Activated CD8-positive, alpha-beta memory T cell treated with anti-CD3 and anti-CD28 coated beads, Interleukin-2, amount 50 U/mL, for 24 hours (primary cell): ENCODE data around the gene POLR2J.
"Not testable (repeated sequence)": the region's sequence is repeated elsewhere in the genome, so short reads cannot be mapped to it uniquely, and the experiment has no call there.

Experiments used
- DNase-seq: peaks from one replicate; pipeline ENCODE4 v3.0.0-alpha.2; 2020; ENCODE audit errors: extremely low read depth

POLR2J gene

DNA sequence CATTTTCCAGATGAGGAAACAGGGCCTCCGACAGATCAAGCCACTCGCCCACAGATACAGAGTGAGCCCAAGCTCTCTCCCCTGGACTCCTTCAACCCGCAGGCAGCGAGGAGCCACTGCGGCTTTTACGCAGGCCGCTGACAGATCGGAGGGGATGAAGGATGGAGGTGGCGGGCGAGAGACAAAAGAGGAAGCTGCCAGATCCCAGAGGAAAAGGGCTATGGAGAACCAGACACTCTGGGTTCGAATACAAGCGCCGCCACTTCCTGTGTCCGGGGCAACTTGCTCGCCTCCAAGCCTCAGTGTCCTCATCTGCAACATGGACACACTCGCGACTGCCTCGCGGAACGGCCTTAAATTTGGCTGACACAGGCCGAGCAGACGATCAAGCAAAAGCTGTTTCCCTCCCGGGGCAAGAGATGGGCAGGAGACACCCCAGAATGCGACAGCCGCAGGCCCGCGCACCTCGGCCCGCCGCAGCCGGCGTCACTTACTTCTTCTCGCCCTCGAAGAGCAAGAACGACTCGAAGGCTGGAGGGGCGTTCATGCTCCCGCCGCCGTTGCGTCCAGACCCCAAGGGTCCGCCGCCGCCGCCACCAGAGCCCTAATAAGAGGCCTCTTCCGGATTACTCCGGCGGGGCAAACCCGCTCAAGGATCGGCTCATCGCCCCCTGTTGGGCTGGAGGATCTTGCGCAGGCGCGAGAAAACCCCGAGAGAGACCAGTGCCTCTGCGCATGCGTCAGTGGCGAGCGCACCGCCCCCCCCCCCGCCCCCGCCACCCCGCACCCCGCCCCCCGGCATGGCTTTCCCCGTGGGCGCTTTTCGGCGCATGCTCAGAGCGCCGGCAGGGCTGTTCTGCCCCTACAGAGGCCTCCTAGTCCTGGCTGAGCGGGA lies at the start of gene POLR2J:
TSS of gene POLR2J (minus strand) at position 609 of the 895 bp plus-strand sequence. CDS start at position 547, 62 bp downstream.
- peak; percentile 67 for DNase-seq

DNA sequence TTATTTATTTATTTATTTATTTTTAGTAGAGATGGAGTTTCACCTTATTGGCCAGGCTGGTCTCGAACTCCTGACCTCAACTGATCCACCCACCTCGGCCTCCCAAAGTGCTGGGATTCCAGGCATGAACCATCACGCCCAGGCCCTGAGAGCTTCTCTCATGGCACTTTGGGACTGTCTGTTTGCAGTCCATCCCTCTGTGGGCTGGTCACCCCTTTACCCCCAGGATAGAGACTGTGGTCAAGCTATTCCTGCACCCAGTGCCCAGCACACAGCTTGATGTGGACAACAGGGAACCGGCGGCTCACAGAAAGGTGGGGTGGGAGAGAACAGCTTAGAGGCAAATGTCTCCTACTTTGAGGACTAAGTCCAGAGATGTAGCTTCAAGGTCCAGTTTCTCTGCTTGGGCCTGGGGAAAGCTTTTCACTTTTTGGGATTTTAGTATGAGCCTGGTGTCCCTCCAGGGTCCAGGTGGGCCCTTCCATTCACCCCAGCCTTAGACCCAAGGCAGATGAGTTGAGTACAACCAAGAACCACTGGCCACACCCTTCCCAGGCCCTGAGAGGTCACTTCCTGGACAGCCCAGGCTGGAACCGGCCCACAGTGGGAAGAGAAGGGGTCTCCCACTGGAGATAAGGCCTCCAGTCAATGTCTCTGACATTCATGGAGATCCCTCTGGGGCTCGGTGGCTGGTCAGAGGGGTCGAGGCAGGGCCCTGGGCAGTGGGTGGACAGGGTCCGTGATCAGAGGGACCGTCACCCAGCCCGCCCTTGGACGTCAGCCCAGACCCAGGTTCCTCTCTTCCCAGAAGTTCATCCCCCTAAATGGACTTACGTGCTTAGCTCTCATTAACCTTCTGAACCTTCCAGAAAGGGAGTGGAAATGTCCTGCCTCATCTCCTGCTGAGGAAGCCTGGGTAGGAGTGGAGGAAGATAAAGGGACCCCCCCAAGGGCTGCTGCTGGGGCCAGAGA lies 49.4 kb upstream of the POLR2J start:
- not testable (repeated sequence) for DNase-seq

DNA sequence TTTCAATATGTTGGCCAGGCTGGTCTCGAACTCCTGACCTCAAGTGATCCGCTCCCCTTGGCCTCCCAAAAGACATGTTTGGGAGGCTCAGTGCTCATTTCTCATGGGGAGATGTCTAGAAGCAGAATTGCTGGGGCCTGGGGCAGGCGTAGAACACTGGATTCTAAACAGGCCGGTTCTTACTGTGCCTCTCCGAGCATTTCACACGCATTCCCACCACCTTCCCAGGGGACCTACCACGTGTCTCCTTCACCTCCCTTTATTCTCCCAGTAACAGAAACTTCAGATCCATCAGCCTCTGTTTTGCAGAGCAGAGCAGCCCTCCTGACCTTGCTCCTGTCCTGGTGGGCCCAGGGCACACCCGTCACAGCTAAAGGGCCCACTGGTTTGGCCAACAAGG lies 48.5 kb upstream of the POLR2J start:
- DNase-seq, result not testable (repeated sequence)

DNA sequence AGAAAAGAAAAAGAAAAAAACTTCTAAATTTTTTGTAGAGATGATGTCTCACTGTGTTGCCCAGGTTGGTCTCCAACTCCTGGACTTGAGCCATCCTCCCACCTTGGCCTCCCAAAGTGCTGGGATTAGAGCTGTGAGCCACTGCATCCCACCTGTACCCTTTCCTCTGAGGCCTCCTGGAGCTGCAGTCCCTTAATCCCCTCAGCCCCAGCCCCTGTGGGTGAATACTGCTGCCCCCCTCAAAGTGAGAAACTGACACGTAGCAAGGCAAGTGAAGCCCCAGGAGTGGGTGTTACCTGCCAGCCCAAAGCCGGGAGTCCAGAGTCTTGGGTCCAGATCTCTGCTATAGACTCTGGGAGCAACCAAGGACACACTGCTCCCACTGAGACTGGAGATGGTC lies 46.1 kb upstream of the POLR2J start:
- DNase-seq, result not testable (repeated sequence)

DNA sequence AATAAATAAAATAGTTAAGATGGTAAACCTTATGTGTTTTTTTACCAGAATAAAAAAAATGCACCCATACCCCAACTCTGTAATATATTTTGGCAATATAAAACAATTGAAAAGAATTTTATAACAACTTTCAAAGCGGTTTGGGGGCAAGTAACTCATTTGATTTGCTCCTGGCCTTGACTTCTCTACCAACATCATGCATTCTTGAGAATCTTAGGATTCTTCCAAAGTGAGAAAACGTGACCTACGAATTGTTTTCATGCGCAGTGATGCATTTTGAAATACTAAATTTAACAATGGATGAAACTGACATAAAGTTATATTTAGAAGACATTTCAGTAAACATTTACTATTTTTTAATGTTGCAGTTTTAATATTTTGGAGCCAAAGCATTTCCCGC lies 42.1 kb upstream of the POLR2J start:
- not testable (repeated sequence) for DNase-seq

DNA sequence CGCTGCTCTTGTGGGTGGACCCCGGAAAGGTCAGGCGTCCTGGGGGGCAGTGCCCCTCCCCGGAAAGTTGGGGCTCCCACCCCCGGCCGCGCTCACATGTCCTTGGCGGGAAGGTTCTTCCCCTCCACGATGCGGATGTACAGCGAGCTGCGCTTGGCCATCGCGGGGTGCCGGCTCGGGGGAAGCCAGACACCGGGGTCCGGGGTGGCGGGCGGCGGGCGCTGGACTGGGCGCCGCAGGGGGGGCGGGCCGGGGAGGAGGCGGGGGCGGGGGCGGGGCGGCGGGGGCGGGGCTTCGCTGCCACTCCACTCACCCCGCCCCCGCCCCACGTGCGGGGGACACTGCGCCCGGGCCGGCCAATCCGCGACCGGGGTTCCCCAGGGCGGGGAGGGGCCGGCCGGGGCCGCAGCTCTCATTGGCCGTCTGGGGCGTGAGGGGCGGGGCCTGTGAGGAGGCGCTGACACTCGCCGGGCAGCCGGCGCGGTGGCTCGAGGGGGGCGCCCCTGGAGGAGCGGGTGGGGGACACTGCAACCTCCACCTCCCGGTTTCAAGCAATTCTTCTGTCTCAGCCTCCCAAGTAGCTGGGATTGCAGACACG lies 38.9 kb upstream of the POLR2J start, which contains the start of gene RASA4B:
TSS of gene RASA4B (minus strand) at position 228 of the 598 bp plus-strand sequence. CDS start at position 161, 67 bp downstream.
- DNase-seq, result not testable (repeated sequence)

DNA sequence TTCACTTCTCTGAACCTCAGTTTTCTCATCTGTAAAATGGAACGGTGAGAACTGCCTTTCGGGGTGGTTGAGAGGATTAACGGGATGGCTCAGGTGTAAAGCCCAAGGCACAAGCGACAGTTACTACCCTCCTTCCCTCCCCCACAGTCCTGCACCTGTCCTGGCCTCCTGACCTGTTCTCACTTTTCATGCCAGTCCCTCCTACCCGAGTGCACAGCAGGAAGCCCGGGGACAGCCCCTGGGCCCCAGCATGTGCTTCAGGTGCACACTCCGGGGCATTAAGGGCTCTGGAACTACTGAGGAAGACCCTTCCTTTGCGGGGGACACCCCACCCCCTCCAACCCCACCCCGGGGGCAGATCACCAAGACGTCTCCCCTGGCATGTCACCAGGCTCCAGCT lies 38.2 kb upstream of the POLR2J start:
- DNase-seq, result not testable (repeated sequence)

DNA sequence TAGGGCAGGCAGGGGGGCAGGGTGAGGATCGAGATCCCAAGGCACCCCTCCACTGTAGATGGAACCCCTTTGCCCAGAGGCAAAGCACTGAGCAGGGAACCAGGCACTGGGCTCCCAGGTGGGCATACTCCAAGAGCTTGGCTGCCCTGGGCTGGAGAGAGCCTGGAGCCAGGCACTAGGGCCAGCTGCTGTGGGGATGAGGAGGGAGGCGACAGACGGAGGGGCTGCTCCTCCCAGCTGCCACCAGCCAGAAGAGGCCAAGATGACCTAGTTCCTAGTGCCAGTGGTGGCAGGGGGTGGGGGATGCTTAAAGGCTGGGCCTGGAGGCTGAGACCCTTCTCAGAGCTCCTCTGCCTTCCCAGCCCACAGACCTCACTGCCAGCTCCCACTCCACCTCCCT lies 37.2 kb upstream of the POLR2J start:
- DNase-seq, result not testable (repeated sequence)

DNA sequence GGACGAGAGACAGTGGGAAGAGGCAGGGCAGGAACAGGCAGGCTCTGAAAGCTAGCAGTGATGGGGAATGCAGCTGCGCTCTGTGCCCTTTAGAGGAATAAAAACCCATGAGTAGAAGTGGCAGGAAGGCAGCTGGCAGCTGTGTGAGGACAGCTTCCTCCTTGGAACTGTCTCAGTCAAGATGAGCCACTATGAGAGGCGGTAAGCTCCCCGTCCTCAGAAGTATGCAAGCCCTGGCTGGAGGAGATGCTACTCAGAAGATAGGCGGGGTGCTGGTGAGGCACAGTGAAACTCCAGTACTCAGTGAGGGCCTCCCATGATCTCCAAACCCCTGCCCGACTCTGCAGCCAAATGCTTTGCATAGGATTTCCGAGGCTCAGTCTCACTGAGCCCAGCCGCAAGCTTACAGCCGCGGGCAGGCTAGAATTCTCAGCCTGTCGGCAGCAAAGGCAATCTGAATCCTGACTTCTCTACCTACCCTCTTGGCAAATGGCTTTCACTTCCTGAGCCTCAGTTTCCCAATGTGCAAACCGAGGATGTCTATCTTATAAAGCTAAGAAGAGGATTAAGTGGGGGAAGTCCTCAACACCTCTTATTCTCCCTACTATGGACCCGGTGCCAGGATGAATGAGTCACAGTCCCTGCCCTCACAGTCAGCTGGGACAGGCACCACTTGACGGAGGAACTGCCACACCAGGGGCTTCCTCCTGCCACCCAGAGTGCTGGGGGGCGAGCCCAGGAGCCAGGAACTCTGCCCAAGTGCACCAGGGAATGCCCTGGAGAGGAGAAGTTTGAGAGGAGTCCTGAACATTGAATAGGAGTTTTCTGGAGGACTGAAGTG lies 36.4 kb upstream of the POLR2J start:
- not testable (repeated sequence) for DNase-seq

DNA sequence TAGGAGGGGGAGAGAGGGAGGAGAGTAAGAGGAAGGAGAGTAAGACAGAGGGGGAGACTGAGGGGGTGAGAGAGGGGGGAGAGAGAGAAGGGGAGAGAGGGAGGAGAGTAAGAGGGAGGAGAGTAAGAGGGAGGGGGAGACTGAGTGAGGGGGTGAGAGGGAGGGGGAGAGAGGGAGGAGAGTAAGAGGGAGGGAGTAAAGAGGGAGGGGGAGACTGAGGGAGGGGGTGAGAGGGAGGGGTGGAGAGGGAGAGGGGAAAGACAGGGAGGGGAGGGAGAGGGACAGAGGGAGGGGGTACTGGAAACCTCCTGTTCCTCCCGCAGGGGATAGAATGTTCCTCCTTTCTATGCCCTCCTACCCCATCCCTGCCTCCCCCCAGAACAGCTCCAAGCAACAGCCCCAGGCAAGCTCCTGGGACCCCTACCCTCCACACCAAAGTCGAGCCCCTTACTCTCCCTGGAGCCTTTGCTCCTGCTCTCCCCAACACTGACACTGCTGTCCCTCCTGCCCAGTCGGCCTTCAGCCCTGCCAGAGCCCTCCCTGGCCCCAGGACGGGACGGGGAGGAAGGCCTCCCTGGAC lies 34.0 kb upstream of the POLR2J start:
- not testable (repeated sequence) for DNase-seq

DNA sequence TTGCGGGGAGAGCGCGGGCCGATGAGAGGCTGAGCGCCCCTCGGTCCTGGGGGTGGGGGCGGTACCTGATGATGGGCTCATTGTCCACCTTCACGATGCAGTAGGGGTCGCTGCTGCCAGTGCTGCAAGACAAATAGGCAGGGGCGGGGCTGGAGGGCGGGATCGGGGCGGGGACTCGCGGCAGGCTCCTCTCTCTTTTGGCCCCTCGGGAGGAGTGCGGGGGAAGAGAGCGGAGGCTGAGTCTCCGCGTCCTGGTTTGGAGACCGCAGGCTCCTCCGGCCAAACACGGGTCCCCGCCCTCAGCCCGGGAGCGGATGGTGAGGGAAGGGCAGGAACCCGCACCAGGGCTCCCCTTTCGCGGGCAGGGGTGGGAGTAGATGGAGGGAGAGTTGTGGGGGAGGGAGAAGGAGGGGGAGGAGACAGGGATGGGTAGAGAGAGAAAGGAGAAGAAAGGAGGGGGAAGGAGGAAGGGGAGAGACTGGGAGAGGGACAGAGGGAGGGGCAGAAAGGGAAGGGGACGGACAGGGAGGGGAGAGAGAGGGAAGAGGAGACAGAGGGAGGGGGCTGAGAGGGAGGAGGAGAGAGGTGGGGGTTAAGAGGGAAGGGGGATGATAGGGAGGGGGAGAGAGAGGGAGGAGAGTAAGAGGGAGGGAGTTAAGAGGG lies 33.3 kb upstream of the POLR2J start:
- not testable (repeated sequence) for DNase-seq

DNA sequence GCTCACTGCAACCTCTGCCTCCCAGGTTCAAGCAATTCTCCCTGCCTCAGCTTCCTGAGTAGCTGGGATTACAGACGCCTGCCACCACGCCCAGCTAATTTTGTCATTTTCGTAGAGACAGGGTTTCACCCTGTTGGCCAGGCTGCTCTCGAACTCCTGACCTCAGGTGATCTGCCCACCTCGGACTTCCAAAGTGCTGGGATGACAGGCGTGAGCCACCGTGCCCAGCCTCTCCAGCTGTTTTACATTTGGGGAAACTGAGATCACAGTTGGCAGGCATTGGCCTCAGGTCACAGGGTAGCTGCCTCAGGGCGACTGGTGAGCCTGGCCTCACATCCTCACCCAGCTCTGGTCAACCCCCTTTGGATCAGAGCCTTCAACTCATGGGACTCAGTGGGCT lies 31.9 kb upstream of the POLR2J start:
- DNase-seq, result not testable (repeated sequence)

DNA sequence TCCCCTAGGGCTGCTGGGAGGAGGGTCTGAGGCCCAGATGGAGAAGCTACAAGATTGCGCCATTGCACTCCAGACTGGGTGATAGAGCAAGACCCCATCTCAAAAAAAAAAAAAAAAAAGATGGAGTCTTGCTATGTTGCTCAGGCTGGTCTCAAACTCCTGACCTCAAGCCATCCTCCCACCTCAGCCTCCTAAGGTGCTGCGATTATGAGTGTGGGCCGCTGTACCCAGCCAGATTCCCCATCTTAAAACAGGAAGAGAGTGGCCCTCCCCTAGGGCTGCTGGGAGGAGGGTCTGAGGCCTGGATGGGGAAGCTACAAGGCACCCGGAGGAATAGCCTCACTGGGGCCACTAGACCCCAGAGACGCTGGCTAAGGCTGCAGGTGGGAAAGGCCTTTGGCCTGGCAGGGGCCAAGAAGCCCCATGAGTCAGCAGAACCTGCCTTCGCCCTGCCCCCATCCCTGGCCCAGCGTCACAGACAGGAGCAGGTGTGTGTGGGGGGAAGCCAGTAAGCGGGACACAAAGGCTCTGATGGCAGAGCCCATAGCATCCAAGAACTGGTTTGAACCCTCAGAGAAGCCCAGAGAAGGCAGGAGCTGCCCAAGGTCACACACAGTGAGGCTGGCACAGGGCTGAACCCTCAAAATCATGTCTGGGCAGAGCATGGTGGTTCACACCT lies 28.8 kb upstream of the POLR2J start:
- not testable (repeated sequence) for DNase-seq

DNA sequence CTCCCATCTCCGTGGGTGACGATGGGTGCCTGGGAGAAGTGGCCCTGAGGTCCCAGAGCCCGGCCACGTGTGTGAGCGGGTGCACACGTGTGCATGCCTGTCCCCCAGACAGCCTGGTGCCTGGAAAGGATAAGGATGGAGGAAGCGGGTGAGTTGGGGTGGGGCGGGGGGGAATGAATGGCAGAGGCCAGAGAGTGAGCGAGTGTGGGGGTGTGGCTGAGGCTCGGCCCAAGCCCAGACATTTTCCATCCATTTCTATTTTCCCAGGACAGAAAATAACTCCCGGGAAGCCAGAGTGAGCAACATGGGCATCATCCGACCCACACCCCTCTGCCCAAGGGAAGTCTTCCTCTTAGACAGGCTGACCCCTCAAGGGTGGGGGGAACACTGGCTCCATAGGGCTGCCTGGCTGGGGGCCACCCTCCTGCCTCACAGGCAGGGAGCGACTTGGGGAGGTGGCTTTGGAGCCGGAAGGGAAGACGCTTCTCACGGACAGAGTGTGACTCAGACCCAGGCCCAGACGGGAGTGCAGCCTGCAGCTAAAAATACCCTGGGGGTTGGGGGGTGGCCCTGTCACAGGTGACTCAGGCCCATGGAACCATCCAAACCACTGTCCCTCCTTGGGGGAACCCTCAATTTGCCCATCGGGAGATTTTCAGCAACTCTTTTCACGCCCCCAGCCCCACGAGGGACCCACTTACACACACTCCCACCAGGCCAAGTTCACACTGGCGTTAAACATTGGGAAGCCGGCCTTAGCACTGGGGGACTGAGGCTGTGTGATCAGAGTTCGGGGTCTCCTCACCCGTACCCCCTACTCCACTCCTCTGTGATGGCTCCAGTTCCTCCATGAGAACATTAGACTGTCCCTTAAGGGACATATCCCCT lies 26.8 kb upstream of the POLR2J start:
- DNase-seq, result not testable (repeated sequence)

DNA sequence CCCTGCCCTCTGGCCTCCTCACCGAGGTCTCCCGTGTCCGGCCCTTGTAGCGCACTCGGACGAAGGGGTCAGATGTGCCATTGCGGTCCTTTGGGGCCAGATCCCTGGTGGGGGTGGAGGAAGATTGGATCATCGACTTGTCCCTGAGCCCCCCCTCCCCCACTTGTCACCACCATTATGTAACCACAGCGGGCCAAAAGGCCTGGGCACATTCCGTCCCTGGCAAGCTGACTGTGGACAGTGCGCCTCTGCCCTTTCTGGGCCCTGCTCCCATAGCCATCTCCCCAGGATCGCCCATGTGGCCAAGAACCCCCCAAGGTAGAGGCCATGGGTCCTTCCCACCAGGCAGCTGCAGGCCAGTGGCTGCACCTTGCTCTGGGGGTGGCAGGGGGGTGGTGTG lies 24.4 kb upstream of the POLR2J start:
- not testable (repeated sequence) for DNase-seq

DNA sequence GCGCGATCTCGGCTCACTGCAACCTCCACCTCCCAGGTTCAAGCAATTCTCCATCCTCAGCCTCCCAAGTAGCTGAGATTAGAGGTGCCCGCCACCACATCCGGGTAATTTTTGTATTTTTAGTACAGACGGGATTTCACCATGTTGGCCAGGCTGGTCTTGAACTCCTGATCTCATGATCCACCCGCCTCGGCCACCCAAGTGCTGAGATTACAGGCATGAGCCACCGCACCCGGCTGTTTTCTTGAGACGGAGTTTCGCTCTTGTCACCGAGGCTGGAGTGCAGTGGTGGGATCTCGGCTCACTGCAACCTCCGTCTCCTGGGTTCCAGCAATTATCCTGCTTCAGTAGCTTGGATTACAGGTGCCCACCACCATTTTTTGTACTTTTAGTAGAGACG lies 19.6 kb upstream of the POLR2J start:
- not testable (repeated sequence) for DNase-seq

DNA sequence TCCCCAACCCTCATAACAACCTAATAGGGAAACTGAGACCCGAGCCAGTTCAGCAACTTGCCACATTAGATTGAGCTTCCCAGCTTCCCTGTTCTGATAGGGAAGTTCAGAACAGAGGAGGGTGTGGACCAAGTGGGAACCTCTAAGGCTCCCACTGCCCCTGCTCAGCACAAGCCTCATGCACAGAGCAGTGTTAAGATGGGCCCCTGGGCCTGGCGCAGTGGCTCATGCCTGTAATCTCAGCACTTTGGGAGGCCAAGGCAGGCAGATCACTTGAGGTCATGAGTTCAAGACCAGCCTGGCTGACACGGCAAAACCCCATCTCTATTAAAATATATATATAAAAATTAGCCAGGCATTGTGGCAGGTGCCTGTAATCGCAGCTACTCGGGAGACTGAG lies 18.6 kb upstream of the POLR2J start:
- DNase-seq, result not testable (repeated sequence)

DNA sequence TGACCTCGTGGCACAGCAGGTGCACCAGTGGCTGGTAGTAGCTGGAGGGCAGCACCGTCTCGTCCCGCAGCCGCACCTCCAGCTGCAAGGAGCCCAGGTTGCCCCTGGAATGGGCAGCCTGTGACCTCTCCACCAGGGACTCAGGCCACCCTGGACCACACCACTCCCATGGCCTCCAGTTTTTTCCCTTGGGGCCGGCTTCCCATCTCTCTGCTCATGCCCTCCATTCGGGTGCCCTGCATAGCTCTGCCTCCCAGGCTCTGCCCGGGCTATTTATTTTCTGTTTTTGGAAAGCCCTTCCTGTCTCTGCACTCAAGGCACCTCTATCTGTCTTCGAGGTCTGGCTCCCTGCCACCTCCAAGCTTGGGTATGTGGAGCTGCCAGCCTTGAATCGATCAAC lies 18.1 kb upstream of the POLR2J start:
- not testable (repeated sequence) for DNase-seq
